HepG2 (cell line): ENCODE data around the gene GPATCH8. TPM values are rescaled to one million over a fixed set of nuclear protein-coding genes. Genes with fewer than 3 reads are reported as not detected.

Experiments used
- ATAC-seq: fragments of 200-7000 bp; cut with Tn5 transposase; 3 replicates; pipeline ENCODE4 v1.9.1; 2020; ENCODE audit warnings: mild to moderate bottlenecking, moderate library complexity
- BruUV-seq: library from RNA; stranded (reverse); fragments of 400-500 nt; replicated peaks from 2 replicates; lab custom pipeline; 2021; lab: Mats Ljungman, UMichigan
- CTCF ChIA-PET: fragments of 300-600 bp; formaldehyde crosslinking; extraction: SDS; loops from one replicate; lab custom pipeline; 2021; ENCODE audit warnings: low total read pairs, inconsistent platforms, low intra/inter-chr PET ratio; lab: Yijun Ruan, JAX
- POLR2A ChIA-PET: fragments of 350-600 bp; sonication (Branson Sonifier 250); formaldehyde crosslinking; loops from one replicate; lab custom pipeline; 2020; ENCODE audit warnings: antibody characterized with exemption, inconsistent platforms; lab: Yijun Ruan, JAX
- DNase-seq: peaks from one replicate; pipeline ENCODE4 v3.0.0-alpha.2; 2015; ENCODE audit warnings: low spot score
- FAIRE-seq: peaks from 3 replicates; lab custom pipeline; 2011; peaks lifted over from hg19 to GRCh38; lab: Jason Lieb, UNC
- H2AFZ ChIP-seq: one replicate; pipeline ENCODE4 v1.6.1; 2011; ENCODE audit warnings: low read length, inconsistent platforms
- H3K27ac ChIP-seq: fragments of 300-600 bp; 3 replicates; pipeline ENCODE4 v1.8.0; 2011; ENCODE audit warnings: mixed run types, mild to moderate bottlenecking, mixed read lengths, low read length, inconsistent platforms; ENCODE audit not compliant: insufficient read depth; ENCODE audit errors: extremely low read length
- H3K27me3 ChIP-seq, 2 experiments: fragments of 200-600 bp in 1 of 2; 2 replicates in 1 of 2; 3 replicates in 1 of 2; pipeline versions ENCODE4 v1.6.0 to v1.8.0; 2011; ENCODE audit warnings: low read length in 2 of 2, mild to moderate bottlenecking in 2 of 2, moderate library complexity in 2 of 2, inconsistent platforms in 1 of 2; ENCODE audit not compliant: insufficient read depth in 2 of 2, control insufficient read depth in 1 of 2
- H3K36me3 ChIP-seq, 2 experiments: fragments of 200-600 bp in 1 of 2; replicated peaks in 1 of 2; 2 replicates in 1 of 2; 3 replicates in 1 of 2; pipeline versions ENCODE4 v1.5.1 to v1.8.0; 2011; ENCODE audit warnings: low read length in 2 of 2, inconsistent platforms in 1 of 2; ENCODE audit not compliant: insufficient read depth in 2 of 2, control insufficient read depth in 1 of 2
- H3K4me1 ChIP-seq: 2 replicates; pipeline ENCODE4 v1.5.1; 2012; ENCODE audit warnings: low read length, inconsistent platforms; ENCODE audit not compliant: insufficient read depth
- H3K4me2 ChIP-seq: 2 replicates; pipeline ENCODE4 v1.6.0; 2011; ENCODE audit warnings: low read depth, low read length, inconsistent platforms
- H3K4me3 ChIP-seq, 3 experiments: fragments of 200-600 bp in 1 of 3; sonication (generic), shearing (Covaris generic) in 1 of 3; replicated peaks in 1 of 3; 2 replicates each; pipeline ENCODE4 v1.5.1; 2011 to 2016; ENCODE audit warnings: low read length in 3 of 3, inconsistent platforms in 2 of 3, low read depth in 2 of 3, mild to moderate bottlenecking in 2 of 3, control low read depth in 1 of 3, mixed read lengths in 1 of 3; ENCODE audit not compliant: insufficient read depth in 1 of 3
- H3K79me2 ChIP-seq: one replicate; pipeline ENCODE4 v1.6.1; 2011; ENCODE audit warnings: low read length, inconsistent platforms; ENCODE audit not compliant: insufficient read depth
- H3K9ac ChIP-seq: 2 replicates; pipeline ENCODE4 v1.6.0; 2011; ENCODE audit warnings: mild to moderate bottlenecking, low read depth, low read length, inconsistent platforms; ENCODE audit not compliant: insufficient read depth
- H3K9me3 ChIP-seq: 2 replicates; pipeline ENCODE4 v1.5.1; 2012; ENCODE audit warnings: mild to moderate bottlenecking, low read length
- H4K20me1 ChIP-seq: 2 replicates; pipeline ENCODE4 v1.6.0; 2011; ENCODE audit warnings: inconsistent platforms, mild to moderate bottlenecking, low read length, moderate library complexity; ENCODE audit not compliant: insufficient read depth
- ARID2 ChIP-seq: sonication (generic); formaldehyde crosslinking; IDR thresholded peaks from 2 replicates; pipeline ENCODE4 v1.8.1; 2022; ENCODE audit warnings: mild to moderate bottlenecking, missing genetic modification reagents, borderline replicate concordance
- ATF7 ChIP-seq, 2 experiments: fragments of 450-650 bp in 1 of 2; sonication (generic) in 1 of 2; formaldehyde crosslinking in 1 of 2; IDR thresholded peaks; 2 replicates each; pipeline versions ENCODE4 v1.4.0 to v1.6.1; 2016 to 2020; ENCODE audit warnings: antibody characterized with exemption in 1 of 2, mild to moderate bottlenecking in 1 of 2, missing genetic modification reagents in 1 of 2
- NKX3-1 ChIP-seq: sonication (generic); formaldehyde crosslinking; IDR thresholded peaks from 2 replicates; pipeline ENCODE4 v1.5.0; 2020; ENCODE audit warnings: missing genetic modification reagents
- RELA ChIP-seq: sonication (generic); formaldehyde crosslinking; IDR thresholded peaks from 2 replicates; pipeline ENCODE4 v1.4.0; 2020; ENCODE audit warnings: missing genetic modification reagents
- RNF2 ChIP-seq: fragments of 450-650 bp; conservative IDR thresholded peaks from 2 replicates; pipeline ENCODE4 v1.6.1; 2016; ENCODE audit warnings: low read depth
- SOX5 ChIP-seq: IDR thresholded peaks from 2 replicates; pipeline ENCODE4 v1.6.1; 2016; ENCODE audit warnings: borderline replicate concordance
- SP5 ChIP-seq: IDR thresholded peaks from 2 replicates; pipeline ENCODE4 v1.6.1; 2016; ENCODE audit warnings: low read depth, borderline replicate concordance
- SRSF1 ChIP-seq: fragments of 200-400 bp; formaldehyde crosslinking; optimal IDR thresholded peaks from 2 replicates; pipeline ENCODE3; 2017; ENCODE audit warnings: mild to moderate bottlenecking, low read depth, low read length, moderate library complexity
- TBX2 ChIP-seq: sonication (generic); formaldehyde crosslinking; IDR thresholded peaks from 2 replicates; pipeline ENCODE4 v1.5.0; 2020; ENCODE audit warnings: missing genetic modification reagents, mild to moderate bottlenecking, borderline replicate concordance
- YY1 ChIP-seq: IDR thresholded peaks from 2 replicates; pipeline ENCODE4 v1.6.1; 2011; ENCODE audit warnings: low read length, low read depth, moderate library complexity, mild to moderate bottlenecking; ENCODE audit not compliant: insufficient read depth, insufficient replicate concordance
- ZMYM2 ChIP-seq: sonication (generic); formaldehyde crosslinking; IDR thresholded peaks from 2 replicates; pipeline ENCODE4 v1.8.0; 2022; ENCODE audit warnings: mild to moderate bottlenecking, missing genetic modification reagents
- ZNF256 ChIP-seq: sonication (generic); formaldehyde crosslinking; conservative IDR thresholded peaks from 2 replicates; pipeline ENCODE4 v1.4.0; 2020; ENCODE audit warnings: missing genetic modification reagents
- WGBS: methylation state at CpG from one replicate; pipeline ENCODE4 v1.1.6; 2017; ENCODE audit warnings: low lambda C conversion rate; 5-methylcytosine and 5-hydroxymethylcytosine counted together
- in situ Hi-C: cut with HindIII; loops from 2 replicates; pipeline ENCODE4 v1.10.0; 2017; ENCODE audit warnings: low pct_unique_long_range_greater_than_20kb; ENCODE audit not compliant: extremely low pct_ligation_motif_present
- intact Hi-C: fragments of 100-400 bp; cut with micrococcal nuclease; formaldehyde crosslinking; loops from one replicate; pipeline ENCODE4 v1.10.0; 2022; ENCODE audit not compliant: unreplicated experiment
- polyA plus RNA-seq, 8 experiments: library from polyadenylated mRNA; depleted of rRNA in 3 of 8; stranded (reverse) in 7 of 8; unstranded in 1 of 8; fragments of >200 nt; fragmentation: Illumina TruSeq in 4 of 8; extraction: Trizol in 4 of 8; gene quantifications; 2 replicates each; pipeline versions ENCODE4 v1.2.1 to v1.2.3, GENCODE V29; 2011 to 2016; ENCODE audit warnings: low read depth in 4 of 8, missing spikeins in 1 of 8, mixed read lengths in 1 of 8; ENCODE audit not compliant: insufficient read depth in 1 of 8
- total RNA-seq, 5 experiments: library from RNA; depleted of rRNA; stranded (reverse); fragments of >200 nt; fragmentation: Illumina TruSeq; extraction: Trizol; gene quantifications; 2 replicates each; pipeline ENCODE4 v1.2.3, GENCODE V29; 2016; ENCODE audit warnings: low read depth in 1 of 5
- TF ChIP-seq, protein P1 (sequence below): sonication (generic); formaldehyde crosslinking; IDR thresholded peaks from 2 replicates; pipeline ENCODE4 v1.5.0; 2020; ENCODE audit warnings: missing genetic modification reagents, mild to moderate bottlenecking, borderline replicate concordance
- TF ChIP-seq, protein P2 (sequence below): IDR thresholded peaks from 2 replicates; pipeline ENCODE4 v1.6.1; 2016; ENCODE audit warnings: missing compliant biosample characterization, missing genetic modification reagents, borderline replicate concordance
- TF ChIP-seq, protein P3 (sequence below): sonication (generic); formaldehyde crosslinking; IDR thresholded peaks from 2 replicates; pipeline ENCODE4 v1.4.0; 2020; ENCODE audit warnings: missing genetic modification reagents
- TF ChIP-seq, protein P4 (sequence below): sonication (generic); formaldehyde crosslinking; IDR thresholded peaks from 2 replicates; pipeline ENCODE4 v1.8.1; 2023; ENCODE audit warnings: missing genetic modification reagents, mild to moderate bottlenecking, borderline replicate concordance

GPATCH8 gene
- total and polyA plus RNA-seq, 2 of the 13 experiments (the other 11 are each of a cell fraction or from before 2014, with no cell fraction given): 20.7 to 21.5 TPM

DNA sequence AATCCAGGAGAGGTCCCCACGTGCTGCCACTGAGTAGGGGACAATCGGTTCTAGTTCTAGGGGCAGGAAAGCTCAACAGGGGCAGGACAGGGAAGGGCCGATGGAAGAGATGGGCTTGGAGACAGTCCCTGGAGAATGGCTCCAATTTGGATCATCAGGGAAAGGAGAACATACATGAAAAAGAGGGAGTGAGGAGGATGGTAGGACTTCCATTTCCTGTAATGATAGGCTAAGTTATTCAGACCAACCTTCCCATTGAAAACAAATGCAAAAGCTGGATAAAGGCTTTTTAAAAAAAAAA, 20.4 kb upstream of the GPATCH8 start (continued):
- no peak for TF ChIP-seq ZMYM2 (CRISPR knock-in tag)
- TF ChIP-seq, protein P1, sequence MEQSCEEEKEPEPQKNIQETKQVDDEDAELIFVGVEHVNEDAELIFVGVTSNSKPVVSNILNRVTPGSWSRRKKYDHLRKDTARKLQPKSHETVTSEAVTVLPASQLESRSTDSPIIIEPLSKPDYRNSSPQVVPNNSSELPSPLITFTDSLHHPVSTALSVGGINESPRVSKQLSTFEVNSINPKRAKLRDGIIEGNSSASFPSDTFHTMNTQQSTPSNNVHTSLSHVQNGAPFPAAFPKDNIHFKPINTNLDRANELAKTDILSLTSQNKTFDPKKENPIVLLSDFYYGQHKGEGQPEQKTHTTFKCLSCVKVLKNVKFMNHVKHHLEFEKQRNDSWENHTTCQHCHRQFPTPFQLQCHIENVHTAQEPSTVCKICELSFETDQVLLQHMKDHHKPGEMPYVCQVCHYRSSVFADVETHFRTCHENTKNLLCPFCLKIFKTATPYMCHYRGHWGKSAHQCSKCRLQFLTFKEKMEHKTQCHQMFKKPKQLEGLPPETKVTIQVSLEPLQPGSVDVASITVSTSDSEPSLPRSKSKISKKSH (CRISPR knock-in tag): no peak

DNA sequence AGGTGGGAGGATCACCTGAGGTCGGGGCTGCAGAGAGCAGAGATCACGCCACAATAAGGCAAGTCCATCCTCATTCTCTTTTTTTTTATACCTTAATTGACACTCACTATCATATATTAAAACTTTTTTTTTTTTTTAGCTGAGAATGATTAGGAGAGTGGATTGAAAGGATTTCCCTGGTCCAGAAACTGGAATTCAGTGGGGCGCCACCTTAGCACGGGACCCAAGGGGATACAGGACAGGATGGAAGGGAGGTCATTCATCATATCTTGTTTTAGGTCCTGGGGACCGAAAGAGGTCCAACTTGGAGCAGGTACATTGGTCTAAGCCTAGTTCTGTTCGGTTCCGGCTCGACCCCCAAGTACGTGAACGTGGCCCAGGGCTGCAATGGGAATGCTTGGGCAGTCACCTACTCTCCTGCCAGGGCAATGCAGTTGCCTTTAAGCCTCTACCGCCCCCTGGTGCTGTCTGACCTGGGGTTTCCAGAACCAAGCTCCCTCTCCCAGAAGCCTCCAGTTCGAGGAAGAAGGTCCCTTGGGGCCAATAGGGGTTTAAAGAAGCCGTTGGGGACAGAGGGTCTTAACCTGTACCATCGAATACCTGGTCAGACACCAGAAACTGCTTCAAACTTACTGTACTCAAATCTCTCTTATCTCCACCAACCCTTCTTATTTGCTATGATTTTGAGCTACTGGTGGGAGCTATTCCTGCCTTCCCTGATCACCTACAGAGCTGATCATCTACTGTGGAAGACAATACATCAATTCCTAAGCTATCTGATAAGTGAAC, 19.9 kb upstream of the GPATCH8 start:
- CTCF ChIA-PET: interaction anchor here (0.6 to 2.6 kb wide), 6 partner anchors 64 to 367 kb away, joined by 3 to 36 read pairs (median 4); no protein-coding TSS in a partner anchor
- no peaks in the 10 kb centered on the region for H4K20me1 ChIP-seq
- ATAC-seq (peak; percentile 99), DNase-seq (peak; percentile 82), FAIRE-seq (peak; percentile 61)
- no peak overlapping the region for H3K27ac ChIP-seq
- H2AFZ ChIP-seq: peak overlapping the region; percentile 99
- POLR2A ChIA-PET: interaction anchor here (0.6 to 2.2 kb wide), 8 partner anchors 11 to 178 kb away, joined by 3 to 10 read pairs (median 4); partner anchors contain the start of genes GPATCH8 and GRN
- peak overlapping the region; percentile 39 to 64 (median 45) for H3K4me3 ChIP-seq
- BruUV-seq: no TSS peak
- in situ Hi-C loops (loop anchor here (5.0 kb wide), 2 partner anchors 76 to 126 kb away; no protein-coding TSS in a partner anchor), intact Hi-C loops (loop anchor here (1.0 to 10.0 kb wide), 3 partner anchors 78 to 168 kb away; no protein-coding TSS in a partner anchor)
- H3K27me3 ChIP-seq: no peaks in the 10 kb centered on the region; a peak in 1 of 5 replicates
- WGBS: 19% methylated on average over 12 of the region's 14 CpGs
- H3K36me3 ChIP-seq: no peaks in the 10 kb centered on the region
- peaks cover 5% of the 10 kb centered on the region for H3K9me3 ChIP-seq
- peak overlapping the region; percentile 54 for H3K9ac ChIP-seq
- peak overlapping the region; percentile 87 for H3K4me2 ChIP-seq
- no peaks in the 10 kb centered on the region for H3K79me2 ChIP-seq
- peaks cover 7% of the 10 kb centered on the region for H3K4me1 ChIP-seq
- TF ChIP-seq NKX3-1 (CRISPR knock-in tag) (no peak), RNF2 (no peak), ATF7 (IDR thresholded peaks at IDR 0.05) (no peak), ATF7 (CRISPR knock-in tag; IDR thresholded peaks at IDR 0.05) (no peak), TBX2 (CRISPR knock-in tag) (peak; percentile 72; the same call in 1 of the 2 replicates), RELA (CRISPR knock-in tag) (0 out of 2 replicates have a peak, but pooled peaks have one; percentile 18), YY1 (peak; percentile 49), SP5 (peak; percentile 13; the same call in 1 of the 2 replicates), SRSF1 (no peak), ZNF256 (CRISPR knock-in tag) (0 out of 2 replicates have a peak, but pooled peaks have one; percentile 19), SOX5 (CRISPR knock-in tag) (0 out of 2 replicates have a peak, but pooled peaks have one; percentile 16), ARID2 (CRISPR knock-in tag) (0 out of 2 replicates have a peak, but pooled peaks have one; percentile 65)
- TF ChIP-seq, protein P2, sequence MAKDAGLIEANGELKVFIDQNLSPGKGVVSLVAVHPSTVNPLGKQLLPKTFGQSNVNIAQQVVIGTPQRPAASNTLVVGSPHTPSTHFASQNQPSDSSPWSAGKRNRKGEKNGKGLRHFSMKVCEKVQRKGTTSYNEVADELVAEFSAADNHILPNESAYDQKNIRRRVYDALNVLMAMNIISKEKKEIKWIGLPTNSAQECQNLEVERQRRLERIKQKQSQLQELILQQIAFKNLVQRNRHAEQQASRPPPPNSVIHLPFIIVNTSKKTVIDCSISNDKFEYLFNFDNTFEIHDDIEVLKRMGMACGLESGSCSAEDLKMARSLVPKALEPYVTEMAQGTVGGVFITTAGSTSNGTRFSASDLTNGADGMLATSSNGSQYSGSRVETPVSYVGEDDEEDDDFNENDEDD: 0 out of 2 replicates have a peak, but pooled peaks have one; percentile 5
- TF ChIP-seq, protein P3, sequence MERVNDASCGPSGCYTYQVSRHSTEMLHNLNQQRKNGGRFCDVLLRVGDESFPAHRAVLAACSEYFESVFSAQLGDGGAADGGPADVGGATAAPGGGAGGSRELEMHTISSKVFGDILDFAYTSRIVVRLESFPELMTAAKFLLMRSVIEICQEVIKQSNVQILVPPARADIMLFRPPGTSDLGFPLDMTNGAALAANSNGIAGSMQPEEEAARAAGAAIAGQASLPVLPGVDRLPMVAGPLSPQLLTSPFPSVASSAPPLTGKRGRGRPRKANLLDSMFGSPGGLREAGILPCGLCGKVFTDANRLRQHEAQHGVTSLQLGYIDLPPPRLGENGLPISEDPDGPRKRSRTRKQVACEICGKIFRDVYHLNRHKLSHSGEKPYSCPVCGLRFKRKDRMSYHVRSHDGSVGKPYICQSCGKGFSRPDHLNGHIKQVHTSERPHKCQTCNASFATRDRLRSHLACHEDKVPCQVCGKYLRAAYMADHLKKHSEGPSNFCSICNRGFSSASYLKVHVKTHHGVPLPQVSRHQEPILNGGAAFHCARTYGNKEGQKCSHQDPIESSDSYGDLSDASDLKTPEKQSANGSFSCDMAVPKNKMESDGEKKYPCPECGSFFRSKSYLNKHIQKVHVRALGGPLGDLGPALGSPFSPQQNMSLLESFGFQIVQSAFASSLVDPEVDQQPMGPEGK (CRISPR knock-in tag): 0 out of 2 replicates have a peak, but pooled peaks have one; percentile 39
- TF ChIP-seq, protein P4, sequence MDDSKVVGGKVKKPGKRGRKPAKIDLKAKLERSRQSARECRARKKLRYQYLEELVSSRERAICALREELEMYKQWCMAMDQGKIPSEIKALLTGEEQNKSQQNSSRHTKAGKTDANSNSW (CRISPR knock-in tag): peak; percentile 32; the same call in 1 of the 2 replicates
